GM12875 (cell line): ENCODE data around the gene REXO5.
A peak's percentile ranks its signal among the peaks of the same experiment; 100 is the strongest.

ENCODE experiments used
- H3K4me3 ChIP-seq: one replicate; pipeline ENCODE4 v1.5.1; 2011; ENCODE audit warnings: low read depth, low read length, control low read depth
- CTCF ChIP-seq: IDR thresholded peaks from 2 replicates; pipeline ENCODE4 v1.5.1; 2011; ENCODE audit warnings: low read depth, mild to moderate bottlenecking, control low read depth, inconsistent platforms, low read length, moderate library complexity, borderline replicate concordance; ENCODE audit not compliant: insufficient read depth

The REXO5 gene

GRCh38 chr16:20782470-20782869 lies 23.9 kb upstream of the REXO5 start:
- no peak for TF ChIP-seq CTCF
- no peak overlapping the region for H3K4me3 ChIP-seq

GRCh38 chr16:20784204-20784603 lies 22.1 kb upstream of the REXO5 start:
- H3K4me3 ChIP-seq: no peak overlapping the region
- TF ChIP-seq CTCF: no peak

GRCh38 chr16:20789130-20789529 lies 17.2 kb upstream of the REXO5 start:
- TF ChIP-seq CTCF: no peak
- H3K4me3 ChIP-seq: no peak overlapping the region

- H3K4me3 ChIP-seq: no peak overlapping the region
These were observed 14.3 kb upstream of the REXO5 start for GRCh38 chr16:20791923-20792612.

GRCh38 chr16:20798364-20798763 lies 8.0 kb upstream of the REXO5 start:
- TF ChIP-seq CTCF: no peak
- no peak overlapping the region for H3K4me3 ChIP-seq

More at GRCh38 chr16:20791923-20792612, 14.3 kb upstream of the REXO5 start:
- no peak for TF ChIP-seq CTCF

- no peak overlapping the region for H3K4me3 ChIP-seq
These were observed 6.7 kb upstream of the REXO5 start for GRCh38 chr16:20799599-20799998.

GRCh38 chr16:20801278-20801677 lies 5.0 kb upstream of the REXO5 start:
- no peak overlapping the region for H3K4me3 ChIP-seq
- TF ChIP-seq CTCF: no peak

More at GRCh38 chr16:20799599-20799998, 6.7 kb upstream of the REXO5 start:
- TF ChIP-seq CTCF: peak; percentile 24; the same call in 1 of the 2 replicates
